SK-MEL-5 (cell line): ENCODE data around the gene SLC25A43. TPM values are rescaled to one million over a fixed set of nuclear protein-coding genes. Genes with fewer than 3 reads are reported as not detected.
"Not testable (repeated sequence)": the region's sequence is repeated elsewhere in the genome, so short reads cannot be mapped to it uniquely, and the experiment has no call there.

ENCODE experiments used
- DNase-seq: peaks from one replicate; pipeline ENCODE4 v3.0.0-alpha.2; 2016; ENCODE audit warnings: low read depth, low spot score
- in situ Hi-C: cut with HindIII; loops from 2 replicates; pipeline ENCODE4 v1.10.0; 2016; ENCODE audit warnings: low sequenced_read_pairs, high pct_unique_total_duplicates, low pct_unique_long_range_greater_than_20kb
- total RNA-seq: library from RNA; depleted of rRNA; stranded (reverse); fragments of >200 nt; shearing (Covaris generic); gene quantifications from 2 replicates; pipeline ENCODE4 v1.2.3, GENCODE V29; 2014

The SLC25A43 gene
- total RNA-seq, 1 experiment from 2014 or later, result 18.9 TPM

DNA sequence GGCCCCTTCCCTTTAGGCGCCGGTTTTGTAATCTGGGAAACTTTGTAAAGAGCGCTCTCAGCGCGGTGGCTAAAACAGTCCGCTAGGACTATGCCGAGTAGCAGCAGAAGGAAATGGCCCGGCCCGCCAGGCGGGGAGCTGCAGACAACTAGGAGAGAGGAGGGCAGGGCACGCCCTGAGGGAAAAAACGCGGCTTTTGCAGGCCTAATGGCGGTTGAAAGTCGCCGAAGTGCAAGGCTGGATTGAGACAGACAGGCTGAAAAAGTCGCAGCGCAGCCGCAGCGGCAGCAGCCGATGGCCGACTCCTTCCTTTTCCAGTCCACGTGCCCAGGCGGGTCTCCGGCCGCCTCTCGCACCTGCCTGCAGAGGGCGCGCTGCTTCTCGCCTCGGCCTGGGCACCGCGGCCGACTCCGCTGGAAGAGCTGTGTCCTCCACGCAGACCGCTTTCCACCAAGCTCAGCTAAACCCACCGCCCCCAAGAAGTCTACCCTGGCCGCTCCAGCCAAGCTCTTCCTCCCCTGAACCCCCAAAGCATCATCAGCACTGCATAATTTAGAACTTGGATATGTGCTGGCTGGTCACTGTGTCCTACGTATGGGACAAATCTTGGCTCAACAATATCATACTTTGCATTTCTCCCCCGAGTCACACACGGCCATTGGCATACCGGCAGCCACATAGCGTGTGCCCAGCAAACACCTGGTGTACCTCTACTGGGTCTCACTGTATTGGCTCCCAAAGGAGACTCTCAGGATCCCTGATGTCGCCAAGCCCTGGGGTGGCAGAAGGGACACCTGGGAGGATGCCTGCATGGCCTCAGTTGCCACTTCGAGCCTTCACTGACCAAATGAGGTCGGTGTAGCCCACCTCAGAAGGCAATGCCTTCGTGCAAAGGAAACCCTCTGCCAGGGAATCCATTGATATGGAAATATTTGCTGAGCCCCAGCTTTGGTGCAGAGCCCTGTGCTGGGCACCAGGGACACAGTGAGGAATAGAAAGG, 83.6 kb downstream of the SLC25A43 start:
- in situ Hi-C loops, result no loop called here
- DNase-seq, result peak; percentile 68

DNA sequence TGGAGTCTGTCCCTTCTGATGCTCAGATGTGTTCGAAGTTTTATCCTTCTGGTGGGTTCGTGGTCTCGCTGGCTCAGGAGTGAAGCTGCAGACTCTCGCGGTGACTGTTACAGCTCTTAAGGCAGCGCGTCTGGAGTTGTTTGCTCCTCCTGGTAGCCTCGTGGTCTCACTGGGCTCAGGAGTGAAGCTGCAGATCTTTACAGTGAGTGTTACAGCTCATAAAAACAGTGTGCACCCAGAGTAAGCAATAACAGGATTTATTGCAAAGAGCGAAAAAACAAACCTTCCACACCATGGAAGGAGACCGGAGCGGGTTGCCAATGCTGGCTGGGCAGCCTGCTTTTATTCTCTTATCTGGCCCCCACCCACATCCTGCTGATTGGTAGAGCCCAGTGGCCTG, 87.6 kb downstream of the SLC25A43 start:
- in situ Hi-C loops, result no loop called here
- DNase-seq, result no peak

DNA sequence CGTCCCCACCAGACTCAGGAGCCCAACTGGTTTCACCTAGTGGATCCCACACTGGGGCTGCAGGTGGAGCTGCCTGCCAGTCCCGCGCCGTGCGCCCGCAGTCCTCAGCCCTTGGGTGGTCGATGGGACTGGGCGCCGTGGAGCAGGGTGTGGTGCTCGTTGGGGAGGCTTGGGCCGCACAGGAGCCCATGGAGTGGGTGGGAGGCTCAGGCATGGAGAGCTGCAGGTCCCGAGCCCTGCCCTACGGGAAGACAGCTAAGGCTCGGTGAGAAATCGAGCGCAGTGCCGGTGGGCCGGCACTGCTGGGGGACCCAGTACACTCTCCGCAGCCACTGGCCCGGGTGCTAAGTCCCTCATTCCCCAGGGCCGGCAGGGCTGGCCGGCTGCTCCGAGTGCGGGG, 88.6 kb downstream of the SLC25A43 start:
- in situ Hi-C loops, result not testable (repeated sequence)

DNA sequence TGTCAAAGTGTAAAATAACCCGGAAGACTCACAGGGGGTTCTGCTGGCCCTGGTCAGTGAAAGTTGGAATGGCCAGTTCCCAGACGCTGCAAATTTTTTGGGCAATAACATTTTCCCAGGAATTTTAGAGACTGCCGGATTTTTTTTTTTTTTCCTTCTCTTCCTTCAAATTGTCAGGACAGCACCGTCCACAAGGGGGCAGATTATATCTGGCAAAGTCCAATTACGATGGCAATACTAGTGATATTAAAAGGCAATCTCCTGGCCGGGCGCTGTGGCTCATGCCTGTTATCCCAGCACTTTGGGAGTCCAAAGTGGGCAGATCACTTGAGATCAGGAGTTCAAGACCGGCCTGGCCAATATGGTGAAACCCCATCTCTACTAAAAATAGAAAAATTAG, 89.6 kb downstream of the SLC25A43 start:
- in situ Hi-C loops, result no loop called here
- peak; percentile 70 for DNase-seq

More for the DNA sequence above, 88.6 kb downstream of the SLC25A43 start:
- DNase-seq, result not testable (repeated sequence)

DNA sequence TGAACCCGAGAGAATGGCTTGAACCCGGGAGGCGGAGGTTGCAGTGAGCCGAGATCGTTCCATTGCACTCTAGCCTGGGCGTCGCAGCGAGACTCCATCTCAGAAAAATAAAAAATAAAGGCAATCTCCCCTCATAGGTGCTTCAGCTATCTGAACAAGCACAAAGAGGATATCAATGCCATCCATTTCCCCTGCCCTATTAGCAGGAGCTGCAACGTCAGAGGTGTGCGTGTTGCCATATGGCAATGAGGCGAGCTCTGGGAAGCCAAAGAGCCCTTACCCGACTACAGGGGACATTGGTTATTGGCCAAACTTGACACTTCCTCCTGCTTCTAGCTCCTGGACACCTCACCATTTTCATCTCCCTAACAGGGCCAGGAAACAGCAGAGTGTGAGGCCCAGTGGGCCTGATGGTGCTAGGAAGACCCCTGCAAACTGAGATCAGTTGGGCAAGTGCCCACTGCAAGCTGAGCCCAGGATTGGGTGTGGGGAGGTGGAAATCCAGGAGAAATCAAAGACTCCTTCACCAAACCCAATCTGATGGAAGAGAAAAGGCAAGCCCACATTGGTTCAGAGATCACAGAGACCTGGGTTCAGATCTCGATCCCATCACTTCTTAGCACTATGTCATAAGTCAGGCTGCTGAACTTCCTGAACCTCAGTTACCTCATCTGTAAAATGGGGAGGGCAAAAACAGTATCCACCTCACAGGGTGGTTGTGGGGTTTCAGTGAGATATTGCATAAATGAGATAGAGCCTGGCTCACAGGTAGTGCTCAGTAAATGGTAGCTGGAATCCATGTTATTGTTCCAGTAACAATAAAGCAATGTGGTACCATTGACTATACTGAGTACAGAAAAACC, 90.3 kb downstream of the SLC25A43 start:
- DNase-seq, result no peak
- in situ Hi-C loops, result no loop called here

DNA sequence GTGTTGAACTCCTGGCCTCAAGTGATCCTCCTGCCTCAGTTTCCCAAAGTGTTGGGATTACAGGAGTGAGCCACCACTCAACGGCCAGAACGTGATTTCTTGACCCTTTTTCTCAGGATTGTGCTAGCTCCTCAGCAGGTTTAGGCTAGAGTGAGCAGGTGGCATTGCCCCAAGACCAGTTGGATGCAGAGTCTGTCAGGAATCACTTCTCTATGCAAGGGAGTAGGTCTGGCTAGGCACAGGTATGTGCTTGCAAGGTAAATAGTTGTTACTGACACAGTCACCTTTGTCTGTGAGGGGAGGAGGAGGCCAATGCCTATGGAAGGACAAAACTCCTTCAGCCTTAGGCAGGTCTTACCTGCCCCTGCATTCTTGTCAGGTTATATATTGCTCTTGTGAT, 93.3 kb downstream of the SLC25A43 start:
- DNase-seq, result no peak
- in situ Hi-C loops, result no loop called here

DNA sequence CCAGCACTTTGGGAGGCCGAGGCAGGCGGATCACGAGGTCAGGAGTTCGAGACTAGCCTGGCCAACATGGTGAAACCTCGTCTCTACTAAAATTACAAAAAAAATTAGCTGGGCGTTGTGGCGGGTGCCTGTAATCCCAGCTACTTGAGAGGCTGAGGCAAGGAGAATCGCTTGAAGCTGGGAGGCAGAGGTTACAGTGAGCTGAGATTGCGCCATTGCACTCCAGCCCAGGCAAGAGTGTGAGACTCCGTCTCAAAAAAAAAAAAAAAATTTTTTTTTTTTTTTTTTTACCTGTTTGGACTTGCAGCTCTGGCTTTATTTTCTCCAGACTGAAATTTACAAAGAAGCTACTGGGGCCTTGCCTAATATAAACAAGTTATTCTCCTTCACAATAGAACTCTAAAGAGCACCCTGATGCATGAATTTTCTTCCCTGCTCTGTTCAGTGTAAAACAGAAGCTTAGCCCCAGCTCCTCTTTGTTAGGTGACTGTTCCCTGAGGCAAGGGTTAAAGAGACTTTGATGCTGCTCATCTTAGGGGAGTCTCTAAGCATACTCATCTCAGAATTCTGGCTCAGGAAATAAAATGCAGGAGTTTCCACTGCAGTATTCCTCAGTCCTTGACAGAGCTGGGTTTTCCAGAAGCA, 94.8 kb downstream of the SLC25A43 start:
- in situ Hi-C loops, DNase-seq: not testable (repeated sequence)

DNA sequence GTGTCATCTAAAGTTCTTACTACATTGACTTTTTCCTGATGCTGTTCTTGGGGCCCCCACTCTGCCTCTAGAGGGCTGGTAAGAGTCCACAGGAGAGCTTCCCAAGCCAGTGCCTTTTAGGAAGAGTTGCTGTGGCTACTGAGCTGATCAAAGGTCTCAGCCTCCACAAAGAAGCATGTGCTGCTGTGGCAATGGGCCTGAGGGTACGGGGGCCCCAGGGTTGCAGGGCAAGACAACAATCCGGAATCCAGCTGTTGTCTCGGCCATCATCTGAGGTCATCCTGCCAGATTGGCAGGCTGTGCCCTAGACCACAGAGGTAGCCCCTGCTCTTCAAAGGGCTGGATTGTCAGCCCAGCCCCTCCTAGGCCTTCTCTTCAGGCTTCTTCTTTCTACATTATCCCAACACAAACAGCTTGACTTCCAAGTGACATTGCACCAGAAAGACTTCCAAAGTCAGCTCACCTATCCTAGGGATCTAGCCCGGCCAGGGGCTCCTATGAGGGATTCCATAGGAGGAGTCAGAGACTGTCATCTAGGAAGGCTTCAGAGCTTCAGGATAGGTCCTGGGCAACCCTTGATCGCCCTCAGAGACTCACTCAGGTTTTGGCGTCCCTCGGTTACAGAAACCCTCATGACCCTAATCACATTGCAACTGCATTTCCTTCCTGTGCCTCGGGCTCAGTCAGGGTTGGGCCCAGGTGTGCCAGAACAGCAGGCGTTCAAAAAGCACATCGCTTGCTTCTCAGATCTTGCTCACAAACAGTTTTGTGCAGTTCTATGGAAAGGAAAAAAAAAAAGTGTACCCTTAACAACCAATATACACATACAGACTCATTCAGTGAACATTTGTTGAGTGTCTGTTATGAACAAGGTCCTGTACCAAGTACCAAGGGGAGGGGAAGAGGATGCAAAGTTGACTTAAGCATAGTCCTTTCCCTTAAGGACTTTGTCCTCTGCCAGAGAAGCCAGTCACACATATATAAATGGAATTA, 96.9 kb downstream of the SLC25A43 start:
- no peak for DNase-seq
- in situ Hi-C loops, result no loop called here

DNA sequence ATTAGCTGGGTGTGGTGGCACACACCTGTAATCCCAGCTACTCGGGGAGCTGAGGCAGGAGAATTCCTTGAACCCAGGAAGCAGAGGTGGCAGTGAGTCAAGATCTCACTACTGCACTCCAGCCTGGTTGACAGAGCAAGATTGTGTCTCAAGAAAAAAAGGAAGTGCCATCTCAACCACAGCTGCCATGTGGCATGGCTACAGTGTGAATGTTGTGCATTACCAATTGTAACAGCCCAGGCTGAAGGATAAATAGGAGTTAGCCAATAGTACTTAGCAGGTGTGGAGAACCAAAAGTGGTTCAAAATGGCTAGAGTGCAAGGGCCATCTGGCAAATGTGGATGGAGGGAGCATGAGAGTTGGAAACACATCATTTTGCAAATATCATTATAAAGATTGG, 98.0 kb downstream of the SLC25A43 start:
- DNase-seq, result no peak
- in situ Hi-C loops, result no loop called here

DNA sequence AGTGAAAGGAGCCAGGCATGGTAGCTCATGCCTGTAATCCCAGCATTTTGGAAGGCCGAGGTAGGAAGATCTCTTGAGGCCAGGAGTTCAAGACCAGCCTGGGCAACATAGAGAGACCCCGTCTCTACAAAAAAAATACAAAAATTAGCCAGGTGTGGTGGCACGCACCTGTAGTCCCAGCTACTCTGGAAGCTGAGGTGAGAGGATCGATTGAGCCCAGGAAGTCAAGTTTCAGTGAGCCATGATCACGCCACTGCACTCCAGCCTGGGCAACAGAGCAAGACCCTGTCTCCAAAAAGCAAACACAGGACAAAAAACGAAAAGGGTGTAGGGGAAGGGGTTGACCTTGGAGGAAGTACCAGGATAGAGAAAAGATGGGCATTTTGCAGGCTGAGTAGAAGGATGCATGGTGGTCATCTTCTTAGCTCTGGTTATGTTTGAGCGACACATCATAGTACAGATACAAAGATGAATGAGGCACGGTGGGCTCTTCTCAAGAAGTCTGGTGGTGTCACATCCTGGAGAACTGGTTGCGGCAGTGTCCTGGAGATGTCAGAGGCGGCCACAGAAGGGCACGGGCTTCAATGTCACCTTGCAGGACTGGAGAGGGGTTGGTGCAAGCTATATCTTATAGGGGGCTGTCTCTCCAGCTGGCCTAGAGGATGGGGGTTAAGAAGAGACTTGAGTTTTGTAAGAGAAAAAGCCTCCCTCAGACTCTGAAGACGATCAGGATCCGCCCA, 101.1 kb downstream of the SLC25A43 start:
- DNase-seq, result no peak
- in situ Hi-C loops, result no loop called here

DNA sequence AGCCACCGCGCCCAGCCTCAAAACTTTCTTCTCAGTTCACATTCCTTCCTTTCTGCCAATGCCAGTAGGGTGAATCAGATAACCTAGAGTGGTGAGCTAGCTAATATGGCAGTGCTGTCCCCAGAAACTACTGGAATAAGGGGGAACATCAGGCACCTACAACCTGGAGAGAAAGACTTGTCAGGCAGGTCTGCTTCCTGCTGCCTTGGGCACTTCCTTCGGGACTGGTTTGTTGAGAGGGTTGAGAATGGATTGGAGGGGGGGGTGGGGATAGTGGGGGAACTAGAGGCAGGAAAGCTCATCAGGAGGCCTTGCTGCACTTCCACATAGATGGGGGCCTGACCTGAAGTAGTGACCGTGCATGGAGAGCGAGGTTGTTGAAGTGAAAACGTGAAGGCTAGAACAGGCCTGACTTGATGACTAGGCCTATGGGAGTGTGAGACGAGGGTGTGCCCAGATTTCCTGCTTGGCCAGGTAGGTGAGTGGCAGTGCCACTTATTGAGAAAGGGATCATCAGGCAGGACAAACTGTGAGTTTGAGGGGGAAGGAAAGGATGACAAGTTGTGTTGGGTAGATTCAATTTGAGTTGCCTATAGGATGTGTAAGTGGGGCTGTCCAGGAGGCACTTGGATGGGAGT, 102.5 kb downstream of the SLC25A43 start:
- in situ Hi-C loops, result no loop called here
- no peak for DNase-seq

DNA sequence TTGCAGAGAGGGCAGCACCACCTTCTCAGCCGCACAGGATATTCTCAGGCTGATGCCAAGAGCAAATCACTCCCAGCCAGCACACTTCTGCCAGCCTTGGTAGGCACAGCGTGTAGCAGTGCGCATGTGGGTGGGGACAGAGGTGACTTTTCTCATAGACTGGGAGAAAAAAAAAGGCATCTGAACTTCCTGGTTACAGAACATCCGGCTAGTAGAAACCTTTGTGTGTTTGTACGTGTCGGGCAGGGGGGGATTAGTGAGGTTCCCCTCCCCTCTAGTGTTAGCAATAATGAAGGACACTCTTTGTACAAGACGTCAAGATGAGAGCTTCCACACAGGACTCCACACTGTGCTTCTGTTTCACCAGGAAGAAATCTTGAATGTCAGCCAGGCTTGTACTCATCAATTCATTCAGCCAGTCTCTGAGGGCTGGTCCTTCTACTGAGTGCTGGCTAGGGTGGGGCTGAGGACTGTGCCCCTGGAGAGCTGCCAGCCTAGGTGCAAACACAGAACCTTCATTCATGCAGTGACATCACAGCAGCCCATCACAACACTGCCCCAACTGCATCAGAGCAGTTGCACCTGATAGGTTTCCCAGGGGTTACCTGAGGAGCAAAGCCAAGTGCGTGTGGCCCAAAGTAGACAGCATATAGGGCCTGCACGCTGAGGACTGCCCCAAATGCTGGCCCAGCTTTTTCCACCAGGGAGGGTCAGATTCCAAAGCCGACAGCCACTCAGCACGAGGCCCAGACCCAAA, 103.8 kb downstream of the SLC25A43 start:
- in situ Hi-C loops, result no loop called here
- peak; percentile 76 for DNase-seq

DNA sequence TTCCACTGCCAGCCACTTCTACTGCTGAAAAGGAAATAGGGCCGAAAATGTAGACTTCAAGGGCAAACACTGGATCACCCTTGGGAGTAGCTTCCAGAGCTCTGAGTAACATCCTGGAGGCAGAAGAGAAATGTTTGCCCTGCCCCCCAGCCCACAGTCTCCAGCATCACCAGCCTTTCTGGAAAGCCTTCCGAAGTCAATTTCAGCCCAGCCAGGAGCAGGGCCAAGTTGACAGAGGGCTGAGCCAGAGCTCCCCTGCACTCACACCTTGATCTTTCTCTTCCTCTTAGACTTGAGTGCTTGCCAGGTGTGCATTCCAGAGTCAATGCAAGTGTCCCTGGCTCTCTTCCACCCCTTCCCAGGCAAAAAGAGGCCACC, 104.3 kb downstream of the SLC25A43 start:
- DNase-seq, result peak; percentile 46

More for the DNA sequence above, 104.3 kb downstream of the SLC25A43 start:
- in situ Hi-C loops, result no loop called here
